HCT116 (cell line): ENCODE results near the gene TTC9. TPM values are rescaled to one million over a fixed set of nuclear protein-coding genes. Genes with fewer than 3 reads are reported as not detected.

Experiments
- ATAC-seq: fragments of 200-7000 bp; cut with Tn5 transposase; 2 replicates; pipeline ENCODE4 v1.9.1; 2020; ENCODE audit warnings: mild to moderate bottlenecking, moderate library complexity
- BruUV-seq: library from RNA; stranded (reverse); fragments of 400-500 nt; replicated peaks from 2 replicates; lab custom pipeline; 2021; lab: Mats Ljungman, UMichigan
- CTCF ChIA-PET: fragments of 300-600 bp; sonication (Branson Sonifier 250); formaldehyde crosslinking; loops from one replicate; lab custom pipeline; 2021; ENCODE audit warnings: antibody characterized with exemption; lab: Charles Lee
- POLR2A ChIA-PET: fragments of 300-600, 350-600 bp; sonication (Branson Sonifier 250); formaldehyde crosslinking; loops from one replicate; lab custom pipeline; 2021; ENCODE audit warnings: antibody characterized with exemption; lab: Charles Lee
- RAD21 ChIA-PET, 2 experiments: fragments of 300-600 bp; sonication (Branson Sonifier 250); formaldehyde crosslinking; loops; one replicate each; lab custom pipeline; 2023; ENCODE audit warnings: low total read pairs in 2 of 2; ENCODE audit not compliant: uncharacterized antibody in 2 of 2, unreplicated experiment in 2 of 2, low non-redundant PET in 1 of 2; lab: Charles Lee
- DNase-seq: peaks from one replicate; pipeline ENCODE4 v3.0.0-alpha.2; 2010; ENCODE audit warnings: low read depth, low spot score
- H2AFZ ChIP-seq: fragments of 200-600 bp; shearing (Covaris generic), sonication (generic); 2 replicates; pipeline ENCODE4 v1.6.1; 2017; ENCODE audit warnings: low read depth, mixed run types, mixed read lengths, antibody characterized with exemption, low read length; ENCODE audit not compliant: poor library complexity, severe bottlenecking
- H3K27ac ChIP-seq: 2 replicates; pipeline ENCODE4 v1.5.1; 2012; ENCODE audit warnings: low read depth, low read length
- H3K27me3 ChIP-seq: fragments of 200-600 bp; sonication (generic); 2 replicates; pipeline ENCODE4 v1.6.1; 2016; ENCODE audit warnings: mixed run types, low read length, mixed read lengths; ENCODE audit not compliant: insufficient read depth
- H3K36me3 ChIP-seq, 2 experiments: fragments of 200-500 bp in 1 of 2; fragments of 200-600 bp in 1 of 2; sonication (Bioruptor generic) in 1 of 2; sonication (generic) in 1 of 2; 2 replicates each; pipeline versions ENCODE4 v1.5.1 to v1.6.1; 2014 to 2016; ENCODE audit warnings: low read length in 2 of 2, inconsistent platforms in 1 of 2, mixed read lengths in 1 of 2, mixed run types in 1 of 2; ENCODE audit not compliant: insufficient read depth in 2 of 2, control insufficient read depth in 1 of 2
- H3K4me1 ChIP-seq, 2 experiments: fragments of 200-600 bp in 1 of 2; sonication (generic) in 1 of 2; 2 replicates each; pipeline versions ENCODE4 v1.5.1 to v1.6.1; 2012 to 2017; ENCODE audit warnings: low read length in 2 of 2, inconsistent platforms in 1 of 2, mild to moderate bottlenecking in 1 of 2, mixed read lengths in 1 of 2, mixed run types in 1 of 2, moderate library complexity in 1 of 2; ENCODE audit not compliant: insufficient read depth in 2 of 2, control insufficient read depth in 1 of 2
- H3K4me2 ChIP-seq: fragments of 200-600 bp; sonication (generic); 2 replicates; pipeline ENCODE4 v1.6.1; 2017; ENCODE audit warnings: mixed run types, low read length, mixed read lengths
- H3K4me3 ChIP-seq, 2 experiments: fragments of 200-600 bp in 1 of 2; sonication (generic) in 1 of 2; replicated peaks in 1 of 2; 2 replicates each; pipeline ENCODE4 v1.5.1; 2011 to 2016; ENCODE audit warnings: low read length in 2 of 2, control low read depth in 1 of 2, low read depth in 1 of 2, mild to moderate bottlenecking in 1 of 2, mixed read lengths in 1 of 2, mixed run types in 1 of 2
- H3K79me2 ChIP-seq: fragments of 200-600 bp; sonication (generic); 2 replicates; pipeline ENCODE4 v1.6.1; 2017; ENCODE audit warnings: mild to moderate bottlenecking, mixed run types, low read length, moderate library complexity, mixed read lengths; ENCODE audit not compliant: insufficient read depth
- H3K9ac ChIP-seq: fragments of 200-600 bp; sonication (generic); 2 replicates; pipeline ENCODE4 v1.6.1; 2016; ENCODE audit warnings: low read length, mixed read lengths
- H3K9me2 ChIP-seq: fragments of 200-600 bp; sonication (generic), shearing (Covaris generic); 2 replicates; pipeline ENCODE4 v1.6.1; 2017; ENCODE audit warnings: mixed run types, mild to moderate bottlenecking, moderate library complexity; ENCODE audit not compliant: insufficient read depth
- H3K9me3 ChIP-seq, 2 experiments: fragments of 200-500 bp in 1 of 2; fragments of 200-600 bp in 1 of 2; sonication (Bioruptor generic) in 1 of 2; sonication (generic) in 1 of 2; 2 replicates each; pipeline ENCODE4 v1.6.1; 2014 to 2017; ENCODE audit warnings: low read length in 2 of 2, mixed read lengths in 2 of 2, inconsistent platforms in 1 of 2, low read depth in 1 of 2, mild to moderate bottlenecking in 1 of 2, mixed run types in 1 of 2, moderate library complexity in 1 of 2; ENCODE audit not compliant: control insufficient read depth in 1 of 2, insufficient read depth in 1 of 2
- H4K20me1 ChIP-seq: fragments of 200-600 bp; sonication (generic), shearing (Covaris generic); 2 replicates; pipeline ENCODE4 v1.6.1; 2017; ENCODE audit warnings: mixed run types, mild to moderate bottlenecking, moderate library complexity; ENCODE audit not compliant: insufficient read depth
- CBX3 ChIP-seq: IDR thresholded peaks from 2 replicates; pipeline ENCODE4 v1.6.1; 2012; ENCODE audit warnings: low read depth
- CEBPB ChIP-seq: IDR thresholded peaks from 2 replicates; pipeline ENCODE4 v1.6.1; 2012; ENCODE audit warnings: low read depth
- CTCF ChIP-seq, 3 experiments: fragments of 200-600 bp in 1 of 3; sonication (generic) in 1 of 3; IDR thresholded peaks in 2 of 3; conservative IDR thresholded peaks in 1 of 3; 2 replicates each; pipeline ENCODE4 v1.5.1; 2012 to 2017; ENCODE audit warnings: low read depth in 2 of 3, low read length in 2 of 3, antibody characterized with exemption in 1 of 3, borderline replicate concordance in 1 of 3, control low read depth in 1 of 3, mild to moderate bottlenecking in 1 of 3, mixed read lengths in 1 of 3, mixed run types in 1 of 3, moderate library complexity in 1 of 3; ENCODE audit not compliant: insufficient read depth in 1 of 3
- ELF1 ChIP-seq: IDR thresholded peaks from 2 replicates; pipeline ENCODE4 v1.6.1; 2012; ENCODE audit warnings: low read depth, borderline replicate concordance
- EZH2 ChIP-seq: fragments of 200-600 bp; sonication (generic); IDR thresholded peaks from 2 replicates; pipeline ENCODE4 v1.6.1; 2017; ENCODE audit warnings: antibody characterized with exemption, mixed run types
- EZH2phosphoT487 ChIP-seq: fragments of 200-600 bp; IDR thresholded peaks from 2 replicates; pipeline ENCODE4 v1.6.1; 2018; ENCODE audit warnings: antibody characterized with exemption, borderline replicate concordance
- RAD21 ChIP-seq: IDR thresholded peaks from 2 replicates; pipeline ENCODE4 v1.6.1; 2012; ENCODE audit warnings: low read depth, mild to moderate bottlenecking
- SP1 ChIP-seq: IDR thresholded peaks from 2 replicates; pipeline ENCODE4 v1.6.1; 2012; ENCODE audit warnings: low read depth
- SRF ChIP-seq: IDR thresholded peaks from 2 replicates; pipeline ENCODE4 v1.6.1; 2012; ENCODE audit warnings: low read depth
- YY1 ChIP-seq: IDR thresholded peaks from 2 replicates; pipeline ENCODE4 v1.6.1; 2011; ENCODE audit warnings: low read length, low read depth, moderate library complexity, mild to moderate bottlenecking; ENCODE audit not compliant: insufficient replicate concordance; ENCODE audit errors: extremely low read depth
- ZBTB33 ChIP-seq: IDR thresholded peaks from 2 replicates; pipeline ENCODE4 v1.6.1; 2011; ENCODE audit warnings: mild to moderate bottlenecking, low read length, moderate library complexity; ENCODE audit not compliant: insufficient replicate concordance; ENCODE audit errors: extremely low read depth
- ZFX ChIP-seq: fragments of 450-650 bp; IDR thresholded peaks from 2 replicates; pipeline ENCODE4 v1.6.1; 2017
- intact Hi-C: fragments of 100-400 bp; cut with micrococcal nuclease; formaldehyde crosslinking; loops from 2 replicates; pipeline ENCODE4 v1.10.0; 2022
- total RNA-seq: library from RNA; stranded (reverse); gene quantifications from one replicate; pipeline ENCODE4 v1.2.1, GENCODE V29; 2021; ENCODE audit not compliant: unreplicated experiment

TTC9 gene
- total RNA-seq, 1 experiment from 2014 or later: 2.4 TPM

GRCh38 chr14:70643967-70644366 lies 2.3 kb downstream of the TTC9 start:
- TF ChIP-seq RAD21 (no peak), SRF (no peak), YY1 (no peak), ZBTB33 (no peak), CBX3 (no peak), CEBPB (no peak), ZFX (no peak), EZH2phosphoT487 (no peak), EZH2 (no peak), ELF1 (no peak), SP1 (no peak), CTCF (IDR thresholded peaks at IDR 0.05 in 2 of 3, conservative IDR thresholded peaks at IDR 0.05 in 1 of 3; ENCODE audit: borderline replicate concordance in 1 of 3, insufficient read depth in 1 of 3, low read depth in 2 of 3, low read length in 2 of 3) (no peak)
- H3K4me2 ChIP-seq: no peak overlapping the region
- H3K27ac ChIP-seq: no peak overlapping the region
- DNase-seq (no peak), ATAC-seq (no peak)
- ChIA-PET RAD21 (no interaction called here), POLR2A (no interaction called here), CTCF (no interaction called here)
- H3K9ac ChIP-seq: no peak overlapping the region
- intact Hi-C loops: no loop called here
- no peaks in the 10 kb centered on the region for H3K79me2 ChIP-seq
- H4K20me1 ChIP-seq: no peaks in the 10 kb centered on the region
- H3K36me3 ChIP-seq: no peaks in the 10 kb centered on the region
- no peaks in the 10 kb centered on the region for H3K9me3 ChIP-seq
- H3K4me3 ChIP-seq: no peak overlapping the region
- H3K4me1 ChIP-seq: peaks cover 14 to 22% of the 10 kb centered on the region in 2 experiments
- no TSS peak for BruUV-seq
- H3K9me2 ChIP-seq: no peaks in the 10 kb centered on the region
- H2AFZ ChIP-seq: no peak overlapping the region
- H3K27me3 ChIP-seq: no peaks in the 10 kb centered on the region
